Inflammatory macrophage treated with lipopolysaccharide for 1 hour (primary cell): ENCODE data around the gene CCNT2.
"Not testable (repeated sequence)": the region's sequence is repeated elsewhere in the genome, so short reads cannot be mapped to it uniquely, and the experiment has no call there.

Source experiments
- DNase-seq, 2 donors: peaks; one replicate each; pipeline ENCODE4 v3.0.0-alpha.2; 2020 to 2022

CCNT2 gene

GRCh38 chr2:134918526-134919340, at the start of gene CCNT2:
CCNT2 (plus strand) TSS chr2:134918822; CDS start chr2:134918855, 33 bp downstream.
- peak; percentile 99 for DNase-seq

- DNase-seq: no peak
These were observed 48.5 kb upstream of the CCNT2 start for GRCh38 chr2:134869946-134870736.

GRCh38 chr2:134873152-134873551, 45.5 kb upstream of the CCNT2 start:
- no peak for DNase-seq

GRCh38 chr2:134875309-134875708, 43.3 kb upstream of the CCNT2 start:
- no peak for DNase-seq

- no peak for DNase-seq
These were observed 35.8 kb upstream of the CCNT2 start for GRCh38 chr2:134882773-134883172.

- no peak for DNase-seq
These were observed 34.9 kb upstream of the CCNT2 start for GRCh38 chr2:134883552-134884293.

GRCh38 chr2:134884435-134884834, 34.2 kb upstream of the CCNT2 start:
- no peak for DNase-seq

GRCh38 chr2:134892282-134893035, 26.2 kb upstream of the CCNT2 start:
- DNase-seq: no peak

- peak in 1 of 2 donors; percentile 54 for DNase-seq
These were observed 20.7 kb upstream of the CCNT2 start for GRCh38 chr2:134897932-134898331.

GRCh38 chr2:134899204-134899603, 19.4 kb upstream of the CCNT2 start:
- DNase-seq: no peak

- DNase-seq: no peak
These were observed 18.5 kb upstream of the CCNT2 start for GRCh38 chr2:134900151-134900550.

- DNase-seq: not testable (repeated sequence)
These were observed 14.9 kb upstream of the CCNT2 start for GRCh38 chr2:134903701-134904100.

- no peak for DNase-seq
These were observed 13.5 kb upstream of the CCNT2 start for GRCh38 chr2:134905168-134905567.

GRCh38 chr2:134906726-134907125, 11.9 kb upstream of the CCNT2 start:
- no peak for DNase-seq

- DNase-seq: not testable (repeated sequence)
These were observed 11.0 kb upstream of the CCNT2 start for GRCh38 chr2:134907441-134908116.

- no peak for DNase-seq
These were observed 7.7 kb upstream of the CCNT2 start for GRCh38 chr2:134910763-134911399.

GRCh38 chr2:134911400-134911785, 7.2 kb upstream of the CCNT2 start:
- no peak for DNase-seq

- peak; percentile 79 to 88 for DNase-seq
These were observed 6.3 kb upstream of the CCNT2 start for GRCh38 chr2:134912361-134912760.

GRCh38 chr2:134917360-134917865, 1.2 kb upstream of the CCNT2 start:
- no peak for DNase-seq

GRCh38 chr2:134917888-134918525, 615 bp upstream of the CCNT2 start:
- DNase-seq: no peak
